NT2/D1 (cell line): Measurements from ENCODE around the gene ZNF22.

ENCODE experiments used
- DNase-seq: peaks from one replicate; pipeline ENCODE4 v3.0.0-alpha.2; 2011; ENCODE audit warnings: low read depth, low spot score
- H3K27me3 ChIP-seq: 2 replicates; pipeline ENCODE4 v1.6.0; 2011; ENCODE audit warnings: mild to moderate bottlenecking; ENCODE audit not compliant: insufficient read length, insufficient read depth
- H3K36me3 ChIP-seq: 2 replicates; pipeline ENCODE4 v1.6.1; 2011; ENCODE audit warnings: mild to moderate bottlenecking, low read length, mixed read lengths; ENCODE audit not compliant: insufficient read depth, insufficient read length
- H3K4me1 ChIP-seq: 2 replicates; pipeline ENCODE4 v1.5.1; 2011; ENCODE audit not compliant: insufficient read depth, insufficient read length
- H3K4me3 ChIP-seq: 2 replicates; pipeline ENCODE4 v1.5.1; 2011; ENCODE audit warnings: low read depth; ENCODE audit not compliant: insufficient read length
- H3K9ac ChIP-seq: 2 replicates; pipeline ENCODE4 v1.6.0; 2011; ENCODE audit warnings: low read depth; ENCODE audit not compliant: insufficient read length
- H3K9me3 ChIP-seq: 2 replicates; pipeline ENCODE4 v1.5.1; 2011; ENCODE audit warnings: mild to moderate bottlenecking, low read length; ENCODE audit not compliant: insufficient read depth
- SUZ12 ChIP-seq: IDR thresholded peaks from 2 replicates; pipeline ENCODE4 v1.6.1; 2011; ENCODE audit not compliant: insufficient read length, insufficient read depth; ENCODE audit errors: extremely low read depth
- YY1 ChIP-seq: IDR thresholded peaks from 2 replicates; pipeline ENCODE4 v1.6.1; 2011; ENCODE audit not compliant: insufficient read length, insufficient read depth
- ZNF274 ChIP-seq: IDR thresholded peaks from 2 replicates; pipeline ENCODE4 v1.6.1; 2011; ENCODE audit warnings: mild to moderate bottlenecking, low read depth, low read length

The ZNF22 gene

GRCh38 chr10:44992070-44992731 lies 8.5 kb upstream of the ZNF22 start:
- Histone ChIP-seq H3K4me1 (peaks cover 26% of the 10 kb centered on the region), H3K27me3 (no peaks in the 10 kb centered on the region)

GRCh38 chr10:44992732-44993225 lies 7.9 kb upstream of the ZNF22 start:
- TF ChIP-seq YY1 (no peak), ZNF274 (no peak), SUZ12 (no peak)
- H3K9ac ChIP-seq: no peak overlapping the region
- H3K4me1 ChIP-seq: peaks cover 25% of the 10 kb centered on the region
- no peaks in the 10 kb centered on the region for H3K9me3 ChIP-seq
- DNase-seq: no peak
- no peaks in the 10 kb centered on the region for H3K27me3 ChIP-seq
- no peak overlapping the region for H3K4me3 ChIP-seq
- H3K36me3 ChIP-seq: peaks cover 37% of the 10 kb centered on the region

More at GRCh38 chr10:44992070-44992731, 8.5 kb upstream of the ZNF22 start:
- Histone ChIP-seq H3K9ac (no peak overlapping the region), H3K4me3 (no peak overlapping the region), H3K9me3 (no peaks in the 10 kb centered on the region), H3K36me3 (peaks cover 37% of the 10 kb centered on the region)
- TF ChIP-seq ZNF274 (no peak), YY1 (no peak), SUZ12 (no peak)
- no peak for DNase-seq

GRCh38 chr10:44993226-44993921 lies 7.3 kb upstream of the ZNF22 start:
- TF ChIP-seq YY1 (no peak), SUZ12 (no peak), ZNF274 (no peak)
- Histone ChIP-seq H3K4me1 (peaks cover 22% of the 10 kb centered on the region), H3K27me3 (no peaks in the 10 kb centered on the region), H3K36me3 (peaks cover 37% of the 10 kb centered on the region), H3K9ac (no peak overlapping the region), H3K4me3 (no peak overlapping the region), H3K9me3 (no peaks in the 10 kb centered on the region)
- DNase-seq: no peak

GRCh38 chr10:44993922-44994751 lies 6.6 kb upstream of the ZNF22 start:
- Histone ChIP-seq H3K4me1 (peaks cover 19% of the 10 kb centered on the region), H3K9ac (no peak overlapping the region)

GRCh38 chr10:44994752-44995530 lies 5.8 kb upstream of the ZNF22 start:
- no peak for TF ChIP-seq ZNF274
- TF ChIP-seq SUZ12: no peak
- no peak for TF ChIP-seq YY1
- no peak for DNase-seq
- Histone ChIP-seq H3K4me3 (no peak overlapping the region), H3K9ac (no peak overlapping the region), H3K36me3 (peaks cover 37% of the 10 kb centered on the region), H3K27me3 (no peaks in the 10 kb centered on the region), H3K9me3 (no peaks in the 10 kb centered on the region), H3K4me1 (peaks cover 14% of the 10 kb centered on the region)

More at GRCh38 chr10:44993922-44994751, 6.6 kb upstream of the ZNF22 start:
- Histone ChIP-seq H3K27me3 (no peaks in the 10 kb centered on the region), H3K9me3 (no peaks in the 10 kb centered on the region), H3K4me3 (no peak overlapping the region), H3K36me3 (peaks cover 37% of the 10 kb centered on the region)
- no peak for TF ChIP-seq SUZ12
- TF ChIP-seq ZNF274: no peak
- TF ChIP-seq YY1: no peak
- no peak for DNase-seq

- H3K9ac ChIP-seq: no peak overlapping the region
- no peaks in the 10 kb centered on the region for H3K9me3 ChIP-seq
- H3K4me1 ChIP-seq: peaks cover 12% of the 10 kb centered on the region
- no peaks in the 10 kb centered on the region for H3K27me3 ChIP-seq
- TF ChIP-seq SUZ12 (no peak), ZNF274 (no peak), YY1 (no peak)
- no peak for DNase-seq
- no peak overlapping the region for H3K4me3 ChIP-seq
- H3K36me3 ChIP-seq: peaks cover 35% of the 10 kb centered on the region
Observed at GRCh38 chr10:44995581-44995913, 5.2 kb upstream of the ZNF22 start.
